ENCODE results near the gene DNAH12. TPM values are rescaled to one million over a fixed set of nuclear protein-coding genes. Genes with fewer than 3 reads are reported as not detected.

DNAH12 gene
- total and polyA plus RNA-seq, 2 of the 13 experiments (the other 11 are each of a cell fraction or from before 2014, with no cell fraction given): 0.11 TPM

DNA sequence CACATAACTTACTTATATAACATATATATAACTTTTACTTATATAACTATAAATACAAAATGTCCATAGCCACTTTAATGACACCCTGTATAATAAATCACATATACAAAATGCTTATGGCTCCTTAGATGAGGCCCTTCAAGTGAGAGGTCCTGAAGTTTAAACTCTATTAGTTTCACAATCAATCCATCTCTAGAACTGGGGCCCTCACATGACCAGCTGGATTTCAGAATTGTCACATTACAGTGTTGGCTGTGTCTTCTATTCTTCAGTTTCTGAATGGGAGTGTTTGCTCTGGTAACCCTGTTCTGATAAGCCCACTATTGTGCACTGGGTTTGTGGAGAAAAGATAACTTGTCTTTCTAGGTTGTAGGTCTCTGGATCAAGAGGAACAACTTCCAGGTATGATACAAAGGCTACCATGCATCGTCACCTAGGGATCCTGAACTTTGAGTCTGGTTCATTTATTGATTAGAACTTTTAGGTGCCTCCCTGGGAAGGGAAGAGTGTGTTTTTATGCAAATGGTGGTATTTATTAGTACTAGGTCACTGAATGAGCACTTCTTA, 107.9 kb downstream of the DNAH12 start (continued):
- TF ChIP-seq THAP9 (CRISPR knock-in tag; IDR thresholded peaks at IDR 0.05; ENCODE audit: borderline replicate concordance) (no peak), HOMEZ (CRISPR knock-in tag; IDR thresholded peaks at IDR 0.05; ENCODE audit: low read depth) (0 out of 2 replicates have a peak, but pooled peaks have one; percentile 13), SOX13 (IDR thresholded peaks at IDR 0.05) (peak; percentile 80; the same call in 1 of the 2 replicates), SOX13 (CRISPR knock-in tag; conservative IDR thresholded peaks at IDR 0.05 in 1 of 2, IDR thresholded peaks at IDR 0.05 in 1 of 2) (peak in 1 of 2 experiments; percentile 94; a peak in 2 of 4 replicates), U2AF1 (optimal IDR thresholded peaks at IDR 0.05; ENCODE audit: low read depth, low read length) (no peak), CC2D1A (CRISPR knock-in tag; IDR thresholded peaks at IDR 0.05) (no peak), SOX6 (IDR thresholded peaks at IDR 0.05) (no peak), SOX6 (CRISPR knock-in tag; IDR thresholded peaks at IDR 0.05) (peak; percentile 91), HDAC1 (CRISPR knock-in tag; IDR thresholded peaks at IDR 0.05) (no peak), ZNF331 (CRISPR knock-in tag; IDR thresholded peaks at IDR 0.05) (peak; percentile 65), ELF3 (CRISPR knock-in tag; IDR thresholded peaks at IDR 0.05) (no peak), KDM4B (CRISPR knock-in tag; IDR thresholded peaks at IDR 0.05) (no peak), CBX1 (IDR thresholded peaks at IDR 0.05; ENCODE audit: low read depth) (no peak), PPARG (CRISPR knock-in tag; conservative IDR thresholded peaks at IDR 0.05) (peak; percentile 79), NR3C1 (CRISPR knock-in tag; IDR thresholded peaks at IDR 0.05) (no peak), IRF2 (CRISPR knock-in tag; IDR thresholded peaks at IDR 0.05) (no peak), ZNF607 (CRISPR knock-in tag; IDR thresholded peaks at IDR 0.05; ENCODE audit: borderline replicate concordance) (no peak), CREB1 (IDR thresholded peaks at IDR 0.05) (no peak), CREB1 (CRISPR knock-in tag; IDR thresholded peaks at IDR 0.05) (peak; percentile 68), PRDM4 (CRISPR knock-in tag; IDR thresholded peaks at IDR 0.05; ENCODE audit: borderline replicate concordance) (no peak), SIX4 (CRISPR knock-in tag; IDR thresholded peaks at IDR 0.05) (no peak), SMC3 (IDR thresholded peaks at IDR 0.05; ENCODE audit: low read length) (no peak), TCF7 (IDR thresholded peaks at IDR 0.05; ENCODE audit: low read depth) (no peak)
- TF ChIP-seq, protein P1, sequence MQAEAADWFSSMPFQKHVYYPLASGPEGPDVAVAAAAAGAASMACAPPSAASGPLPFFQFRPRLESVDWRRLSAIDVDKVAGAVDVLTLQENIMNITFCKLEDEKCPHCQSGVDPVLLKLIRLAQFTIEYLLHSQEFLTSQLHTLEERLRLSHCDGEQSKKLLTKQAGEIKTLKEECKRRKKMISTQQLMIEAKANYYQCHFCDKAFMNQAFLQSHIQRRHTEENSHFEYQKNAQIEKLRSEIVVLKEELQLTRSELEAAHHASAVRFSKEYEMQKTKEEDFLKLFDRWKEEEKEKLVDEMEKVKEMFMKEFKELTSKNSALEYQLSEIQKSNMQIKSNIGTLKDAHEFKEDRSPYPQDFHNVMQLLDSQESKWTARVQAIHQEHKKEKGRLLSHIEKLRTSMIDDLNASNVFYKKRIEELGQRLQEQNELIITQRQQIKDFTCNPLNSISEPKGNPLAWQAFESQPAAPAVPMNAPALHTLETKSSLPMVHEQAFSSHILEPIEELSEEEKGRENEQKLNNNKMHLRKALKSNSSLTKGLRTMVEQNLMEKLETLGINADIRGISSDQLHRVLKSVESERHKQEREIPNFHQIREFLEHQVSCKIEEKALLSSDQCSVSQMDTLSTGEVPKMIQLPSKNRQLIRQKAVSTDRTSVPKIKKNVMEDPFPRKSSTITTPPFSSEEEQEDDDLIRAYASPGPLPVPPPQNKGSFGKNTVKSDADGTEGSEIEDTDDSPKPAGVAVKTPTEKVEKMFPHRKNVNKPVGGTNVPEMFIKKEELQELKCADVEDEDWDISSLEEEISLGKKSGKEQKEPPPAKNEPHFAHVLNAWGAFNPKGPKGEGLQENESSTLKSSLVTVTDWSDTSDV (CRISPR knock-in tag; IDR thresholded peaks at IDR 0.05): no peak

Measured in HepG2 (cell line).